MCF 10A (cell line): ENCODE results near the gene RHBDD1. TPM values are rescaled to one million over a fixed set of nuclear protein-coding genes. Genes with fewer than 3 reads are reported as not detected.
A peak's percentile ranks its signal among the peaks of the same experiment; 100 is the strongest.

Experiments used
- BruUV-seq: library from RNA; stranded (reverse); fragments of 400-500 nt; replicated peaks from 2 replicates; lab custom pipeline; 2021; lab: Mats Ljungman, UMichigan
- CTCF ChIA-PET: fragments of 300-600 bp; sonication (Branson Sonifier 250); formaldehyde crosslinking; extraction: SDS; loops from one replicate; lab custom pipeline; 2021; ENCODE audit warnings: antibody characterized with exemption, inconsistent platforms; lab: Yijun Ruan, JAX
- POLR2A ChIA-PET: fragments of 300-600, 350-650 bp; sonication (Branson Sonifier 250); formaldehyde crosslinking; extraction: SDS; loops from one replicate; lab custom pipeline; 2020; ENCODE audit warnings: antibody characterized with exemption, inconsistent platforms; lab: Yijun Ruan, JAX
- DNase-seq: peaks from one replicate; pipeline ENCODE4 v3.0.0-alpha.2; 2018; ENCODE audit not compliant: unreplicated experiment
- H3K27ac Mint-ChIP-seq: one replicate; pipeline ENCODE4 v1.8.0; 2022; ENCODE audit warnings: mild to moderate bottlenecking, low read depth, mixed read lengths; ENCODE audit not compliant: unreplicated experiment
- H3K27me3 Mint-ChIP-seq: one replicate; pipeline ENCODE4 v1.8.0; 2022; ENCODE audit warnings: mixed read lengths; ENCODE audit not compliant: insufficient read depth, unreplicated experiment
- H3K36me3 Mint-ChIP-seq: one replicate; pipeline ENCODE4 v1.8.0; 2022; ENCODE audit warnings: mild to moderate bottlenecking, moderate library complexity, mixed read lengths; ENCODE audit not compliant: insufficient read depth, unreplicated experiment
- H3K4me1 Mint-ChIP-seq: one replicate; pipeline ENCODE4 v1.8.0; 2022; ENCODE audit warnings: mixed read lengths; ENCODE audit not compliant: insufficient read depth, unreplicated experiment
- H3K4me3 Mint-ChIP-seq: one replicate; pipeline ENCODE4 v1.8.0; 2022; ENCODE audit warnings: mild to moderate bottlenecking, moderate library complexity, mixed read lengths; ENCODE audit not compliant: unreplicated experiment
- H3K9me3 Mint-ChIP-seq: one replicate; pipeline ENCODE4 v1.8.0; 2022; ENCODE audit warnings: mixed read lengths; ENCODE audit not compliant: unreplicated experiment
- intact Hi-C: fragments of 100-400 bp; cut with micrococcal nuclease; formaldehyde crosslinking; loops from 2 replicates; pipeline ENCODE4 v1.14.1; 2022
- total RNA-seq: library from RNA; stranded (reverse); gene quantifications from 2 replicates; pipeline ENCODE4 v1.2.3, GENCODE V29; 2022
- TF ChIP-seq, protein P1 (sequence below): fragments of 200-600 bp; IDR thresholded peaks from one replicate; pipeline ENCODE4 v1.8.0; 2022; ENCODE audit warnings: antibody characterized with exemption, mild to moderate bottlenecking; ENCODE audit not compliant: unreplicated experiment

Gene RHBDD1
- total RNA-seq, 1 experiment from 2014 or later = 76.0 TPM

DNA sequence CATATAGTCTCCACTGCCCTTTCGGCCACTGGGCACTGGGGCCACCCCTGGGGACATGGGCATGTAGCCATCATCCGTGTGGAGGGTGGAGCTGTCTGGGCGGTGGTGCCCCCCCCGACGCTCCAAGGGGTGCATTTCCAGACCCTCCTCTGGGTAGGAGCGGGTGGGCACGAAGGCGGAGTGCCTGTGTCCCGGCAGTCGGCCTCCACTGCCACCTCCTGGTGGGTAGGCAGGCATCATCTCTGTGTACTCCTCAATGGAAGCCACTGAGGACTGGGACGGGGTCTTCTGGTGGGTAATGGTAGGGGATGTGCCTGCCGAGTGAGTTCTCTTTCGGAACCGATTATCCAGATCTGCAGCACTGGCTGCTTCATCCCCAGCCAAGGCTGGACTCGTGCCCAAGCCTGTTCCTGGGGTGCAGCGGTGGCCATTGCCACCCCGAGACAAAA lies 39.0 kb upstream of the RHBDD1 start:
- Mint-ChIP-seq H3K27me3 (no peaks in the 10 kb centered on the region), H3K27ac (no peak overlapping the region), H3K4me1 (peaks cover 35% of the 10 kb centered on the region), H3K36me3 (peaks cover 22% of the 10 kb centered on the region), H3K9me3 (no peaks in the 10 kb centered on the region), H3K4me3 (peak overlapping the region; percentile 73)
- ChIA-PET CTCF (interaction anchor here (0.5 to 3.2 kb wide), 13 partner anchors 41 to 1131 kb away, joined by 3 to 18 read pairs (median 5); no protein-coding TSS in a partner anchor), POLR2A (interaction anchor here (5.3 to 13.1 kb wide), 2 partner anchors 41 to 679 kb away, joined by 94 to 114 read pairs; no protein-coding TSS in a partner anchor)
- no peak for DNase-seq
- TF ChIP-seq, protein P1, sequence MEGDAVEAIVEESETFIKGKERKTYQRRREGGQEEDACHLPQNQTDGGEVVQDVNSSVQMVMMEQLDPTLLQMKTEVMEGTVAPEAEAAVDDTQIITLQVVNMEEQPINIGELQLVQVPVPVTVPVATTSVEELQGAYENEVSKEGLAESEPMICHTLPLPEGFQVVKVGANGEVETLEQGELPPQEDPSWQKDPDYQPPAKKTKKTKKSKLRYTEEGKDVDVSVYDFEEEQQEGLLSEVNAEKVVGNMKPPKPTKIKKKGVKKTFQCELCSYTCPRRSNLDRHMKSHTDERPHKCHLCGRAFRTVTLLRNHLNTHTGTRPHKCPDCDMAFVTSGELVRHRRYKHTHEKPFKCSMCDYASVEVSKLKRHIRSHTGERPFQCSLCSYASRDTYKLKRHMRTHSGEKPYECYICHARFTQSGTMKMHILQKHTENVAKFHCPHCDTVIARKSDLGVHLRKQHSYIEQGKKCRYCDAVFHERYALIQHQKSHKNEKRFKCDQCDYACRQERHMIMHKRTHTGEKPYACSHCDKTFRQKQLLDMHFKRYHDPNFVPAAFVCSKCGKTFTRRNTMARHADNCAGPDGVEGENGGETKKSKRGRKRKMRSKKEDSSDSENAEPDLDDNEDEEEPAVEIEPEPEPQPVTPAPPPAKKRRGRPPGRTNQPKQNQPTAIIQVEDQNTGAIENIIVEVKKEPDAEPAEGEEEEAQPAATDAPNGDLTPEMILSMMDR = peak; percentile 45
- no TSS peak for BruUV-seq
- intact Hi-C loops = loop anchor here (10.0 kb wide), 3 partner anchors 212 to 762 kb away; no protein-coding TSS in a partner anchor

DNA sequence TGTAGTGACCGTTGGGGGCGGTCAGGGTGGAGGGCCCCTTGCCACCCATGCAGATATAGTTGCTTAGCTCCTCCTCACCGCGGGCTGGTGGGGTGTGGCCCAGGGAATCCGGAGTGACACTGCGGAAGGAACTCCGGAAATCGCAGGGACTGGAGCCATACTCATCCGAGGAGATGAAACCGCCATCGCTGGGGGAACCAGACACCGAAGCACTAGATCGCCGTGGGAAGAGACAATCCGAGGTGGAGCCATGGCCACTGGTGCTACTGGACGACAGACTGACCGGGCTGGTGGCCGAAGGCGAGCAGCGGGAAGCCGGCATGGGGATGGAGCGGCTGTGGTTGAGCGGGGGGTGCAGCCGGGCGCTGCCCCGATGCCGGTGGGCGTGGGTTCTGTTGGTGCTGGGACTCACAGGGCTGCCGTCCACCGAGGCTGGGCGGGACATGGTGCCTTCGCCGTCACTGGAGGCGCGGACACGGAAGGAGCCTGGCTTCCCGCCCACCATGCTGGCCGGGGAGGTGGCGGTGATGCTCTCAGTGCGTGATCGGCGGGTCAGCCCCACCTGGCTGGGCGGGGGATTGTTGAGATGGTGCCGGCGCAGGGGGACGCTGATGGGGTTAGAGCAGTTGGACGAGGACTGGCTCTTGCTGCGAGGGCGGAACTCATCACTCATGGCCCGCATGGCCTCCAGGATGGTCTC lies 38.4 kb upstream of the RHBDD1 start:
- peak overlapping the region; percentile 73 for H3K4me3 Mint-ChIP-seq
- H3K36me3 Mint-ChIP-seq = peaks cover 22% of the 10 kb centered on the region
- CTCF ChIA-PET = interaction anchor here (0.7 to 6.3 kb wide), 11 partner anchors 51 to 1132 kb away, joined by 3 to 43 read pairs (median 5); no protein-coding TSS in a partner anchor
- intact Hi-C loops = loop anchor here (10.0 kb wide), 3 partner anchors 213 to 763 kb away; no protein-coding TSS in a partner anchor
- DNase-seq = no peak
- no peak overlapping the region for H3K27ac Mint-ChIP-seq
- H3K4me1 Mint-ChIP-seq = peaks cover 30% of the 10 kb centered on the region
- POLR2A ChIA-PET = interaction anchor here (0.6 to 13.1 kb wide), 5 partner anchors 41 to 1128 kb away, joined by 4 to 114 read pairs (median 5); no protein-coding TSS in a partner anchor
- BruUV-seq = no TSS peak
- TF ChIP-seq, protein P1 = no peak
- H3K9me3 Mint-ChIP-seq = no peaks in the 10 kb centered on the region
- H3K27me3 Mint-ChIP-seq = no peaks in the 10 kb centered on the region

DNA sequence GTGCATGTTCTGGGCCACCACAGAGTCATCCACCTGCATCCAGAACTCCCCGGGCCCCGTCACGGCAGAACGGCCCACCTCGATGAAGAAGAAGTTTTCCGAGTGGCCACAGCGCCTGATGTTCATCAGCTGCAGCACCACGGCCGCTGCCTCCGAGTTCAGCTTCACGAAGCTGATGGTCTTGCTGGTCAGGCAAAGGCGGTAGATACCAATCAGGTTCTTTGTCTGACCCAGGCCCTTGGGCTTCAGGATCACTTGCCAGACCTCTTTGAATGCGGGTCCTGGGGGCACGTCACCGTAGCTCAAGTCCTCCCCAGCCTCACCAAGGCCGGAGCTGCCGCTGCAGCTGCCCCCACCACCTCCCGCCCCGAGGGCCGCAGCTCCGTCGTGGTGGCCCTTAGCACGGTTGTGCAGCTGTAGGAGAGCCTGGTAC lies 37.8 kb upstream of the RHBDD1 start:
- H3K36me3 Mint-ChIP-seq = peaks cover 22% of the 10 kb centered on the region
- no peak overlapping the region for H3K27ac Mint-ChIP-seq
- ChIA-PET POLR2A (interaction anchor here (0.6 to 13.1 kb wide), 7 partner anchors 9 to 1129 kb away, joined by 3 to 114 read pairs (median 5); no protein-coding TSS in a partner anchor), CTCF (interaction anchor here (0.6 to 6.3 kb wide), 11 partner anchors 110 to 1128 kb away, joined by 3 to 43 read pairs (median 3); no protein-coding TSS in a partner anchor)
- TF ChIP-seq, protein P1 = no peak
- no peaks in the 10 kb centered on the region for H3K9me3 Mint-ChIP-seq
- no TSS peak for BruUV-seq
- peak overlapping the region; percentile 73 for H3K4me3 Mint-ChIP-seq
- H3K27me3 Mint-ChIP-seq = no peaks in the 10 kb centered on the region
- intact Hi-C loops = loop anchor here (2.0 to 10.0 kb wide), 4 partner anchors 213 to 763 kb away; no protein-coding TSS in a partner anchor
- no peak for DNase-seq
- H3K4me1 Mint-ChIP-seq = peaks cover 32% of the 10 kb centered on the region
